Stomach (tissue), 9 donors: ENCODE data around the gene PRKN. TPM values are rescaled to one million over a fixed set of nuclear protein-coding genes. Genes with fewer than 3 reads are reported as not detected.

ENCODE experiments used
- DNase-seq, 2 donors: peaks; one replicate each; pipeline versions ENCODE4 v3.0.0 to v3.0.0-alpha.2; 2013 to 2019
- H3K27ac ChIP-seq, 5 donors: fragments of 200-600 bp in 4 of 5; sonication (generic) in 4 of 5; one replicate each; pipeline ENCODE4 v1.5.1; 2013 to 2019; ENCODE audit warnings: mild to moderate bottlenecking in 1 of 5, moderate library complexity in 1 of 5
- H3K27me3 ChIP-seq, 3 donors: fragments of 200-600 bp; sonication (generic); one replicate each; pipeline ENCODE4 v1.5.1; 2017 to 2019; ENCODE audit warnings: mixed run types in 1 of 3
- H3K36me3 ChIP-seq, 4 donors: fragments of 200-600 bp; sonication (generic); 1 replicate in 3 of 4; 2 replicates in 1 of 4; pipeline ENCODE4 v1.5.1; 2016 to 2019
- H3K4me1 ChIP-seq, 4 donors: fragments of 200-600 bp; sonication (generic); one replicate each; pipeline ENCODE4 v1.5.1; 2016 to 2019
- H3K4me3 ChIP-seq, 4 donors: fragments of 200-600 bp; sonication (generic) in 3 of 4; one replicate each; pipeline ENCODE4 v1.5.1; 2016 to 2019; ENCODE audit warnings: mild to moderate bottlenecking in 1 of 4
- H3K9me3 ChIP-seq, 4 donors: fragments of 200-600 bp; sonication (generic); one replicate each; pipeline ENCODE4 v1.5.1; 2016 to 2019
- CTCF ChIP-seq, 7 experiments: fragments of 450-650 bp in 4 of 7; fragments of 200-600 bp in 3 of 7; sonication (generic) in 3 of 7; IDR thresholded peaks; one replicate each; pipeline ENCODE4 v1.5.1; 2016 to 2019; ENCODE audit warnings: antibody characterized with exemption in 7 of 7, control low read depth in 2 of 7, mild to moderate bottlenecking in 1 of 7
- EP300 ChIP-seq: sonication (generic); formaldehyde crosslinking; IDR thresholded peaks from one replicate; pipeline ENCODE4 v1.6.1; 2017; ENCODE audit warnings: antibody characterized with exemption
- POLR2A ChIP-seq, 4 donors: fragments of 450-650 bp; IDR thresholded peaks; one replicate each; pipeline ENCODE4 v1.6.1; 2016; ENCODE audit warnings: antibody characterized with exemption in 4 of 4, control low read depth in 2 of 4, mild to moderate bottlenecking in 1 of 4, moderate library complexity in 1 of 4
- POLR2AphosphoS5 ChIP-seq, 3 donors: sonication (generic); formaldehyde crosslinking; IDR thresholded peaks; one replicate each; pipeline ENCODE4 v1.6.1; 2016; ENCODE audit warnings: antibody characterized with exemption in 3 of 3
- WGBS, 5 donors: extraction: QIAGEN DNeasy Blood & Tissue Kit in 3 of 5; methylation state at CpG; one replicate each; pipeline versions ENCODE4 v1.1.5 to v1.1.7; 2013 to 2018; 5-methylcytosine and 5-hydroxymethylcytosine counted together
- intact Hi-C: fragments of 100-400 bp; cut with DNase I; formaldehyde crosslinking; loops from one replicate; pipeline ENCODE4 v1.15.1; 2023; ENCODE audit warnings: low total_unique reads
- polyA plus RNA-seq, 3 donors: library from polyadenylated mRNA; stranded (reverse); fragments of 200-250 nt; gene quantifications; one replicate each; pipeline ENCODE4 v1.2.3, GENCODE V29; 2013
- total RNA-seq, 5 donors: library from RNA; depleted of rRNA; stranded (reverse); fragments of >200 nt; gene quantifications; one replicate each; pipeline versions ENCODE4 v1.1.0 to v1.2.3, GENCODE V29; 2014 to 2016
- donor health status: healthy with polysubstance abuse.
- donor health status: Bipolar disorder and iron deficiency.
- donor health status: healthy.

PRKN gene
- total and polyA plus RNA-seq, 8 donors, result 0.68 to 19.8 (median 9.5) TPM

- DNase-seq, result no peak
- intact Hi-C loops, result no loop called here
- WGBS, 5 donors, result 68 to 77% (median 75%) methylated on average over 5 of the region's 5 CpGs
These were observed 419.7 kb downstream of the PRKN start for GRCh38 chr6:162307865-162308264.

GRCh38 chr6:162306616-162307015, 420.9 kb downstream of the PRKN start:
- no peaks in the 10 kb centered on the region for H3K27me3 ChIP-seq
- H3K9me3 ChIP-seq, result no peaks in the 10 kb centered on the region
- H3K36me3 ChIP-seq, result no peaks in the 10 kb centered on the region
- no peaks in the 10 kb centered on the region for H3K4me1 ChIP-seq
- DNase-seq, result no peak
- intact Hi-C loops, result no loop called here
- H3K27ac ChIP-seq, result no peak overlapping the region
- H3K4me3 ChIP-seq, result no peak overlapping the region
- WGBS, 5 donors, result 80 to 92% (median 90%) methylated on average over 7 of the region's 7 CpGs
- TF ChIP-seq EP300 (no peak), POLR2AphosphoS5 (IDR thresholded peaks at IDR 0.05) (no peak), CTCF (IDR thresholded peaks at IDR 0.05) (no peak), POLR2A (IDR thresholded peaks at IDR 0.05) (no peak)

More at GRCh38 chr6:162307865-162308264, 419.7 kb downstream of the PRKN start:
- H3K4me1 ChIP-seq, result no peaks in the 10 kb centered on the region
- H3K27ac ChIP-seq, result no peak overlapping the region
- H3K4me3 ChIP-seq, result no peak overlapping the region
- no peaks in the 10 kb centered on the region for H3K36me3 ChIP-seq
- no peaks in the 10 kb centered on the region for H3K27me3 ChIP-seq
- TF ChIP-seq POLR2AphosphoS5 (IDR thresholded peaks at IDR 0.05), result no peak
- no peak for TF ChIP-seq EP300
- no peak for TF ChIP-seq POLR2A (IDR thresholded peaks at IDR 0.05)
- no peak for TF ChIP-seq CTCF (IDR thresholded peaks at IDR 0.05)
- no peaks in the 10 kb centered on the region for H3K9me3 ChIP-seq

GRCh38 chr6:162301128-162301527, 426.4 kb downstream of the PRKN start:
- no peaks in the 10 kb centered on the region for H3K27me3 ChIP-seq
- no peaks in the 10 kb centered on the region for H3K36me3 ChIP-seq
- H3K4me1 ChIP-seq, result no peaks in the 10 kb centered on the region
- H3K4me3 ChIP-seq, result no peak overlapping the region
- H3K9me3 ChIP-seq, result no peaks in the 10 kb centered on the region
- TF ChIP-seq CTCF (IDR thresholded peaks at IDR 0.05) (no peak), POLR2AphosphoS5 (IDR thresholded peaks at IDR 0.05) (no peak), EP300 (no peak), POLR2A (IDR thresholded peaks at IDR 0.05) (no peak)
- H3K27ac ChIP-seq, result no peak overlapping the region
- intact Hi-C loops, result no loop called here
- DNase-seq, result no peak
- 87 to 93% (median 90%) methylated on average over 6 of the region's 6 CpGs for WGBS, 5 donors

- H3K4me1 ChIP-seq, result peaks cover 0 to 8% (median 0%) of the 10 kb centered on the region in 4 donors
- no peaks in the 10 kb centered on the region for H3K27me3 ChIP-seq
- H3K9me3 ChIP-seq, result no peaks in the 10 kb centered on the region
- H3K4me3 ChIP-seq, result no peak overlapping the region
- no peak overlapping the region for H3K27ac ChIP-seq
- TF ChIP-seq POLR2AphosphoS5 (IDR thresholded peaks at IDR 0.05) (no peak), EP300 (no peak), CTCF (IDR thresholded peaks at IDR 0.05) (no peak), POLR2A (IDR thresholded peaks at IDR 0.05) (no peak)
- intact Hi-C loops, result no loop called here
- no peaks in the 10 kb centered on the region for H3K36me3 ChIP-seq
- WGBS, 5 donors, result 25 to 49% (median 29%) methylated on average over 4 of the region's 4 CpGs
- DNase-seq, result peak in 1 of 2 donors; percentile 41
These were observed 433.5 kb downstream of the PRKN start for GRCh38 chr6:162294029-162294428.
